OCI-LY7 (cell line): ENCODE results near the gene HOXA10. TPM values are rescaled to one million over a fixed set of nuclear protein-coding genes. Genes with fewer than 3 reads are reported as not detected.

Experiments used
- BruUV-seq: library from RNA; stranded (reverse); fragments of 400-500 nt; replicated peaks from 2 replicates; lab custom pipeline; 2021; lab: Mats Ljungman, UMichigan
- CTCF ChIA-PET: fragments of 300-600 bp; sonication (Branson Sonifier 250); formaldehyde crosslinking; loops from one replicate; lab custom pipeline; 2022; ENCODE audit warnings: antibody characterized with exemption; ENCODE audit not compliant: unreplicated experiment; lab: Charles Lee
- POLR2A ChIA-PET: fragments of 300-600 bp; sonication (Branson Sonifier 250); formaldehyde crosslinking; loops from one replicate; lab custom pipeline; 2022; ENCODE audit warnings: antibody characterized with exemption; lab: Charles Lee
- DNase-seq: peaks from one replicate; pipeline ENCODE4 v3.0.0-alpha.2; 2015; ENCODE audit warnings: low spot score
- H2AFZ ChIP-seq: fragments of 200-600 bp; sonication (generic), shearing (Covaris generic); 2 replicates; pipeline ENCODE4 v1.6.1; 2014; ENCODE audit warnings: mild to moderate bottlenecking, antibody characterized with exemption, low read length, moderate library complexity
- H3K27ac ChIP-seq: fragments of 200-600 bp; sonication (generic); 2 replicates; pipeline ENCODE4 v1.5.1; 2014; ENCODE audit warnings: mixed run types, low read depth, mild to moderate bottlenecking, moderate library complexity, low read length, inconsistent platforms; ENCODE audit not compliant: poor library complexity, severe bottlenecking
- H3K36me3 ChIP-seq: fragments of 200-600 bp; sonication (generic); 2 replicates; pipeline ENCODE4 v1.6.1; 2014; ENCODE audit warnings: mild to moderate bottlenecking, antibody characterized with exemption, low read length, moderate library complexity, mixed read lengths; ENCODE audit not compliant: insufficient read depth
- H3K4me1 ChIP-seq: fragments of 200-600 bp; sonication (generic); 2 replicates; pipeline ENCODE4 v1.5.1; 2014; ENCODE audit warnings: mild to moderate bottlenecking, low read length; ENCODE audit not compliant: insufficient read depth, poor library complexity, severe bottlenecking
- H3K4me2 ChIP-seq: fragments of 200-600 bp; sonication (generic); 2 replicates; pipeline ENCODE4 v1.6.1; 2014; ENCODE audit warnings: mild to moderate bottlenecking, low read length
- H3K4me3 ChIP-seq: fragments of 200-600 bp; sonication (generic); 2 replicates; pipeline ENCODE4 v1.5.1; 2014; ENCODE audit warnings: mild to moderate bottlenecking, low read depth, low read length; ENCODE audit not compliant: poor library complexity, severe bottlenecking
- H3K79me2 ChIP-seq: fragments of 200-600 bp; sonication (generic); 2 replicates; pipeline ENCODE4 v1.6.1; 2016; ENCODE audit warnings: low read depth, mild to moderate bottlenecking, low read length, moderate library complexity, mixed read lengths; ENCODE audit not compliant: insufficient read depth
- H3K9me2 ChIP-seq: fragments of 200-600 bp; sonication (generic); 2 replicates; pipeline ENCODE4 v1.6.1; 2016; ENCODE audit warnings: mild to moderate bottlenecking, low read length, mixed read lengths; ENCODE audit not compliant: insufficient read depth
- H3K9me3 ChIP-seq: fragments of 200-600 bp; sonication (generic); 2 replicates; pipeline ENCODE4 v1.6.1; 2014; ENCODE audit warnings: mild to moderate bottlenecking, mixed run types, low read length, mixed read lengths
- H4K20me1 ChIP-seq: fragments of 200-600 bp; sonication (generic); 2 replicates; pipeline ENCODE4 v1.6.1; 2014; ENCODE audit warnings: mild to moderate bottlenecking, antibody characterized with exemption, low read length, moderate library complexity, mixed read lengths; ENCODE audit not compliant: insufficient read depth
- EZH2phosphoT487 ChIP-seq: fragments of 200-600 bp; sonication (generic); IDR thresholded peaks from 2 replicates; pipeline ENCODE4 v1.6.1; 2018; ENCODE audit warnings: low read depth, borderline replicate concordance, mild to moderate bottlenecking, mixed run types, antibody characterized with exemption, low read length, moderate library complexity, mixed read lengths
- intact Hi-C: fragments of 100-400 bp; cut with micrococcal nuclease; formaldehyde crosslinking; loops from one replicate; pipeline ENCODE4 v1.10.0; 2022; ENCODE audit not compliant: unreplicated experiment
- total RNA-seq, 2 experiments: library from RNA; depleted of rRNA in 1 of 2; stranded (reverse); fragments of >200 nt in 1 of 2; shearing (Covaris generic) in 1 of 2; gene quantifications; 2 replicates each; pipeline ENCODE4 v1.2.3, GENCODE V29; 2014 to 2022
- TF ChIP-seq, protein P1 (sequence below): fragments of 200-600 bp; sonication (generic); conservative IDR thresholded peaks from 2 replicates; pipeline ENCODE4 v1.5.1; 2014; ENCODE audit warnings: mild to moderate bottlenecking, antibody characterized with exemption, low read length, moderate library complexity, mixed read lengths

HOXA10 gene
- total RNA-seq, 2 experiments from 2014 or later: not detected

DNA sequence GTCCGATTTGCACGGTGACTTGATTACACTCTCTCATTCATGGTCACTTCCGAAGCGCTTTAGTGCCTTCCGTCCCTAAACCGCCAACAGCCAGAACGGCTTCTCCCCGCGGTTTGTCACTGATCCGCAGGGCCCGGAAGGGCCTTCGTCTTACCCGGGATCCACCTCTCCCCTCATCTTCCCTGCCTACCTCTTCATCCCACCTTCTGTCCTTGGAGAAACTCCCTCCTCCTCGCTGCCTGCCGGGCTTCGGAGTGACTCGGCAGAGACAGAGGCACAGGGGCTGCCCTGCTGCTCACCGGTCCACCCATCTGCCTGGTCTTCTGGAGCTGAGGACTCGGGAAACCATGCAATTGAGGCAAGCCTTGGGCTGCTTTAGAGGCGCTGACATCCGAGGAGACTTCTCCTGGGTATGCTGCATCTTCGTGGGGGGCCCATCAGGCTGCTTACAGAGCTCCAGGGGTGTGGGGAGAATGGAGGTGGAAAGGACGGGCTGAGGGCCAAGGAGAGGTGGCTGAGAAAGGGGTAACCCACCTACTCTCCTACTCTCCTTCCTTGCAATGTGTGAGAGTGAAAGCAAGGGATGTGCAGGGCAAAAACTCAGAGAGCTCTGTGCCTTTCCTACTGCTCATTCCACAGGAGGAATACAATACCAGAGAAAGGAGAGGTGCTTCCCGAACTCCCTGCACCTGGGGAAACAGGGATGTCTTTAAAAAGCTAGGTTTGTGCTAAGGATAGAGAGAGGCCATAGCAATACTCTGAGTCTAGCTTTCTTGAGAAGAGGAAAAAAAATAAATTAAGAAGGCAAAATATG is 11.9 kb upstream of the HOXA10 start:
- no peak for DNase-seq
- TF ChIP-seq, protein P1, sequence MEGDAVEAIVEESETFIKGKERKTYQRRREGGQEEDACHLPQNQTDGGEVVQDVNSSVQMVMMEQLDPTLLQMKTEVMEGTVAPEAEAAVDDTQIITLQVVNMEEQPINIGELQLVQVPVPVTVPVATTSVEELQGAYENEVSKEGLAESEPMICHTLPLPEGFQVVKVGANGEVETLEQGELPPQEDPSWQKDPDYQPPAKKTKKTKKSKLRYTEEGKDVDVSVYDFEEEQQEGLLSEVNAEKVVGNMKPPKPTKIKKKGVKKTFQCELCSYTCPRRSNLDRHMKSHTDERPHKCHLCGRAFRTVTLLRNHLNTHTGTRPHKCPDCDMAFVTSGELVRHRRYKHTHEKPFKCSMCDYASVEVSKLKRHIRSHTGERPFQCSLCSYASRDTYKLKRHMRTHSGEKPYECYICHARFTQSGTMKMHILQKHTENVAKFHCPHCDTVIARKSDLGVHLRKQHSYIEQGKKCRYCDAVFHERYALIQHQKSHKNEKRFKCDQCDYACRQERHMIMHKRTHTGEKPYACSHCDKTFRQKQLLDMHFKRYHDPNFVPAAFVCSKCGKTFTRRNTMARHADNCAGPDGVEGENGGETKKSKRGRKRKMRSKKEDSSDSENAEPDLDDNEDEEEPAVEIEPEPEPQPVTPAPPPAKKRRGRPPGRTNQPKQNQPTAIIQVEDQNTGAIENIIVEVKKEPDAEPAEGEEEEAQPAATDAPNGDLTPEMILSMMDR: no peak
- no peak for TF ChIP-seq EZH2phosphoT487
- no peaks in the 10 kb centered on the region for H3K79me2 ChIP-seq
- H3K9me2 ChIP-seq: no peaks in the 10 kb centered on the region
- no peak overlapping the region for H3K27ac ChIP-seq
- CTCF ChIA-PET: no interaction called here
- no peaks in the 10 kb centered on the region for H3K9me3 ChIP-seq
- no TSS peak for BruUV-seq
- H3K4me2 ChIP-seq: no peak overlapping the region
- no peak overlapping the region for H3K4me3 ChIP-seq
- intact Hi-C loops: no loop called here
- H4K20me1 ChIP-seq: no peaks in the 10 kb centered on the region
- H2AFZ ChIP-seq: no peak overlapping the region
- no peaks in the 10 kb centered on the region for H3K36me3 ChIP-seq
- H3K4me1 ChIP-seq: no peaks in the 10 kb centered on the region
- POLR2A ChIA-PET: interaction anchor here (0.6 to 0.8 kb wide), 3 partner anchors 92 to 506 kb away, joined by 3 read pairs; no protein-coding TSS in a partner anchor

DNA sequence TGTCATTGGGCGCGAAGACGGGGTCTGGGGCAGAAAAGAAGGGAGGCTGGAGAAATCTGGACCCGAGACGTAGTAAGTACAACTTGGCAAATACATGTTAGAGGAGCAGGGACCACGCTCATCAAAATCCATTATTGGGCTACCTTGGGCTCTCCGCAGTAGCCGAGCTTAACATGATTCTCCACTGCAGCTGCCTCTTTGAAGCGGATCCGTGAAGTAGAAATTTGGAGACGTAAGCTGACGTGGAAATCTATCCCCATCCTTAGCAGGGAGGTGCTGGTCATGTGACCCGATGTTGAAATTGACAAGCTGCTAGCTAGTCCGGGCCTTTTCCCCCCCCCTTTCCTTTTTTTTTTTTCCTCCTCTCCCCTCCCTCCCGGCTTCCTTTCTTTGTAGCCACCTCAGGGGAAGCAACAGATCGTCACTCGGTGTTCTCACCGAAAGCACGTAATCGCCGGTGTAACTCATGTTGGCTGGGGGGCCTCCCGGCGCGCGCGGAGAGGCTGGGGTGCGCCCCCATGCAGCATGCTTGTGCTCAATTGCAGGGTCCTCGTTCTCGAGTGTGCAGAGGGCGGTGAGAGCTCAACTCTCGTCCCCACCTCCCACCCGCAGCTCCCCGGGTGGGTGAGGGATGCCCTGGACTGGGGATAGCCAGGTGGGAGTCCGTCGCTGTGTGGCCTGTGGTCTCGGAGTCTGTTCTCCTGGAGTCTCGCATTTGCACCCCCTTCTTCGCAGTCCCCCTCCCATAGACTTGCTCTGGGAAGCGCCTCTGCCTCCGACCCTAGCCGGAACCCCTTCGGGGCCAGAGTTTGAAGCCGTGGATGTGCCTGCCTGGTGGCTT is 11.1 kb upstream of the HOXA10 start, which contains the start of gene HOXA11:
HOXA11 (minus strand) TSS at position 220 of the 841 bp plus-strand sequence; CDS start at position 132, 88 bp downstream.
- Histone ChIP-seq H4K20me1 (no peaks in the 10 kb centered on the region), H3K4me1 (no peaks in the 10 kb centered on the region), H3K9me3 (no peaks in the 10 kb centered on the region), H3K4me2 (peak within 1 kb of the TSS; percentile 43; the same call in 1 of the 2 replicates), H3K36me3 (no peaks in the 10 kb centered on the region), H3K27ac (no peak within 1 kb of the TSS), H3K4me3 (no peak within 1 kb of the TSS), H2AFZ (no peak within 1 kb of the TSS), H3K79me2 (no peaks in the 10 kb centered on the region), H3K9me2 (no peaks in the 10 kb centered on the region)
- TF ChIP-seq, protein P1: no peak
- TF ChIP-seq EZH2phosphoT487: no peak
- ChIA-PET POLR2A (interaction anchor here (0.6 to 0.8 kb wide), 3 partner anchors 92 to 507 kb away, joined by 3 read pairs; no protein-coding TSS in a partner anchor), CTCF (no interaction called here)
- no TSS peak for BruUV-seq
- no peak for DNase-seq
- intact Hi-C loops: no loop called here
